GM21576 (cell line): Measurements from ENCODE around the gene DENND4C.
A peak's percentile ranks its signal among the peaks of the same experiment; 100 is the strongest.
"Not testable (repeated sequence)": the region's sequence is repeated elsewhere in the genome, so short reads cannot be mapped to it uniquely, and the experiment has no call there.

Source experiments
- ATAC-seq: cut with Tn5 transposase; IDR thresholded peaks from one replicate; pipeline ENCODE4 v1.9.1; 2021; ENCODE audit warnings: mild to moderate bottlenecking, moderate library complexity; ENCODE audit not compliant: unreplicated experiment

The DENND4C gene

GRCh38 chr9:19223724-19224123 is 6.8 kb upstream of the DENND4C start:
- ATAC-seq, result no peak

- ATAC-seq, result no peak
Measured at GRCh38 chr9:19224563-19224962, 5.9 kb upstream of the DENND4C start.

- peak; percentile 54 for ATAC-seq
Measured at GRCh38 chr9:19229595-19230354, 718 bp upstream of the DENND4C start.

- no peak for ATAC-seq
Measured at GRCh38 chr9:19231126-19231903, 822 bp downstream of the DENND4C start.

GRCh38 chr9:19231904-19232822 is 1.7 kb downstream of the DENND4C start:
- ATAC-seq, result no peak

GRCh38 chr9:19232823-19233194 is 2.3 kb downstream of the DENND4C start:
- ATAC-seq, result peak; percentile 32

GRCh38 chr9:19233344-19233743 is 2.9 kb downstream of the DENND4C start:
- ATAC-seq, result no peak

GRCh38 chr9:19239955-19240354 is 9.5 kb downstream of the DENND4C start:
- ATAC-seq, result no peak

GRCh38 chr9:19241728-19242127 is 11.2 kb downstream of the DENND4C start:
- ATAC-seq, result no peak

GRCh38 chr9:19243366-19244033 is 13.0 kb downstream of the DENND4C start:
- no peak for ATAC-seq

- no peak for ATAC-seq
Measured at GRCh38 chr9:19246891-19247290, 16.4 kb downstream of the DENND4C start.

- ATAC-seq, result no peak
Measured at GRCh38 chr9:19247420-19247819, 16.9 kb downstream of the DENND4C start.

GRCh38 chr9:19250346-19250745 is 19.9 kb downstream of the DENND4C start:
- ATAC-seq, result not testable (repeated sequence)

- not testable (repeated sequence) for ATAC-seq
Measured at GRCh38 chr9:19251203-19251602, 20.7 kb downstream of the DENND4C start.

GRCh38 chr9:19251622-19252021 is 21.1 kb downstream of the DENND4C start:
- ATAC-seq, result not testable (repeated sequence)

- ATAC-seq, result no peak
Measured at GRCh38 chr9:19252174-19252884, 21.8 kb downstream of the DENND4C start.

- ATAC-seq, result no peak
Measured at GRCh38 chr9:19252885-19253219, 22.4 kb downstream of the DENND4C start.

- ATAC-seq, result no peak
Measured at GRCh38 chr9:19255112-19255511, 24.6 kb downstream of the DENND4C start.

GRCh38 chr9:19255821-19256220 is 25.3 kb downstream of the DENND4C start:
- no peak for ATAC-seq

GRCh38 chr9:19259665-19260255 is 29.3 kb downstream of the DENND4C start:
- not testable (repeated sequence) for ATAC-seq
